OCI-LY7 (cell line): ENCODE results near the gene MILR1.

Experiments
- EZH2phosphoT487 ChIP-seq: fragments of 200-600 bp; sonication (generic); IDR thresholded peaks from 2 replicates; pipeline ENCODE4 v1.6.1; 2018; ENCODE audit warnings: low read depth, borderline replicate concordance, mild to moderate bottlenecking, mixed run types, antibody characterized with exemption, low read length, moderate library complexity, mixed read lengths
- TF ChIP-seq, protein P1 (sequence below): fragments of 200-600 bp; sonication (generic); conservative IDR thresholded peaks from 2 replicates; pipeline ENCODE4 v1.5.1; 2014; ENCODE audit warnings: mild to moderate bottlenecking, antibody characterized with exemption, low read length, moderate library complexity, mixed read lengths

DNA sequence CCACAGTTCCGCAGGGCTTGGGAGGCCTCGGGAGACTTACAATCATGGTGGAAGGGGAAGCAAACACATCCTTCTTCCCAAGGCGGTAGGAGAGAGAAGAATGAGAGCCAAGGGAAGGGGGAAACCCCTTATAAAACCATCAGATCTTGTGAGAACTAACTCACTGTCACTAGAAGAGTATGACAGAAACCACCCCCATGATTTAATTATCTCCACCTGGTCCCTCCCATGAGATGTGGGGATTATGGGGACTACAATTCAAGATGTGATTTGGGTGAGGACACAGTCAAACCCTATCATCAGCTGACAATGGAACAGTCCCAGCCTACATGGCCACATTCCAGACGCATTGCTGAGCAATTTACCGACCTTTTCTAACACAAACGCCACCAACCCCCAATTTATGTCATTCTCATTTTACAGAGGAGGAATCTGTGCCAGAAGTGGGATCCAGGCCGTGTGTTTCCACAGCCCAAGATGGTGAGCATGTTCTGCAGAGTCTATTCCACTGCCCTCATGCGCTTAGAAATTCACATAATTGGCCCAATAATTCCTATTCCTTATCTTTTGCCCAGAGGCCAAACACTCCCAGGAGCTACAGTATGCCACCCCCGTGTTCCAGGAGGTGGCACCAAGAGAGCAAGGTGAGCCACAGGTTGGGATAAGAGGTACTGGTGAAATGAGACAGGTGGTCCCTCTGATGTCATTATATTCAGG lies 17.3 kb downstream of the MILR1 start:
- TF ChIP-seq, protein P1, sequence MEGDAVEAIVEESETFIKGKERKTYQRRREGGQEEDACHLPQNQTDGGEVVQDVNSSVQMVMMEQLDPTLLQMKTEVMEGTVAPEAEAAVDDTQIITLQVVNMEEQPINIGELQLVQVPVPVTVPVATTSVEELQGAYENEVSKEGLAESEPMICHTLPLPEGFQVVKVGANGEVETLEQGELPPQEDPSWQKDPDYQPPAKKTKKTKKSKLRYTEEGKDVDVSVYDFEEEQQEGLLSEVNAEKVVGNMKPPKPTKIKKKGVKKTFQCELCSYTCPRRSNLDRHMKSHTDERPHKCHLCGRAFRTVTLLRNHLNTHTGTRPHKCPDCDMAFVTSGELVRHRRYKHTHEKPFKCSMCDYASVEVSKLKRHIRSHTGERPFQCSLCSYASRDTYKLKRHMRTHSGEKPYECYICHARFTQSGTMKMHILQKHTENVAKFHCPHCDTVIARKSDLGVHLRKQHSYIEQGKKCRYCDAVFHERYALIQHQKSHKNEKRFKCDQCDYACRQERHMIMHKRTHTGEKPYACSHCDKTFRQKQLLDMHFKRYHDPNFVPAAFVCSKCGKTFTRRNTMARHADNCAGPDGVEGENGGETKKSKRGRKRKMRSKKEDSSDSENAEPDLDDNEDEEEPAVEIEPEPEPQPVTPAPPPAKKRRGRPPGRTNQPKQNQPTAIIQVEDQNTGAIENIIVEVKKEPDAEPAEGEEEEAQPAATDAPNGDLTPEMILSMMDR, result no peak
- TF ChIP-seq EZH2phosphoT487, result no peak
